Neutrophil (primary cell): Measurements from ENCODE around the gene UVRAG.
A peak's percentile ranks its signal among the peaks of the same experiment; 100 is the strongest.

ENCODE experiments used
- H3K27ac ChIP-seq: fragments of 200-600 bp; sonication (generic); 2 replicates; pipeline ENCODE4 v1.5.1; 2016; ENCODE audit warnings: mild to moderate bottlenecking, moderate library complexity
- H3K27me3 ChIP-seq: fragments of 200-600 bp; sonication (generic); 2 replicates; pipeline ENCODE4 v1.6.0; 2016; ENCODE audit warnings: mild to moderate bottlenecking
- H3K36me3 ChIP-seq: fragments of 200-600 bp; sonication (generic); 2 replicates; pipeline ENCODE4 v1.5.1; 2017
- H3K4me1 ChIP-seq, 2 experiments: fragments of 200-600 bp in 1 of 2; sonication (generic) in 1 of 2; 1 replicate in 1 of 2; 2 replicates in 1 of 2; pipeline versions ENCODE4 v1.5.1 to v1.6.1; 2013 to 2016; ENCODE audit warnings: low read depth in 1 of 2, low read length in 1 of 2, mild to moderate bottlenecking in 1 of 2, moderate library complexity in 1 of 2; ENCODE audit not compliant: control insufficient read depth in 1 of 2, insufficient read depth in 1 of 2
- H3K4me3 ChIP-seq, 2 experiments: fragments of 200-600 bp in 1 of 2; sonication (generic) in 1 of 2; 1 replicate in 1 of 2; 2 replicates in 1 of 2; pipeline ENCODE4 v1.5.1; 2013 to 2016; ENCODE audit warnings: low read depth in 1 of 2, low read length in 1 of 2, mild to moderate bottlenecking in 1 of 2, moderate library complexity in 1 of 2
- H3K9me3 ChIP-seq: fragments of 200-600 bp; sonication (generic); 2 replicates; pipeline ENCODE4 v1.5.1; 2016
- TF ChIP-seq, protein P1 (sequence below): fragments of 200-600 bp; sonication (generic); IDR thresholded peaks from 2 replicates; pipeline ENCODE4 v1.5.1; 2016; ENCODE audit warnings: antibody characterized with exemption

Gene UVRAG

DNA sequence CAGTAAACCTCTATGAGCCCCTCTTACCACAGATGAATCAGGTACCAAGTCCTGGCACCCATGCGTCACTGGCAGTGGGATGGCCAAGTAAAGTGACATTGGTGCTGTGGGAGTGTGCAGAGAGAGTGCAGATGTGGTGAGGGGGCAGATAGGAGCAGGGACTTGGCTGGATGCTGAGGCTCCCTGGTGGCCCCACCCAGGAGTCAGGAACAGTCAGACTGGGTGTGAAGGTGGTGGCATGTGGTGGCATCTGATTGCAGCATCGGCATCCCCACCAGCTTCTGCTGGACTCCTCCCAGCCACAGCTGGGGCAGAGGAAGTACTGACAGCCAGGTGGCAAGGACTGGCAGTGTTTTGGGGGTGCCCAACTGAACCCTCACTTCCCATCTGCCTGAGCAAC is 35.0 kb upstream of the UVRAG start:
- Histone ChIP-seq H3K36me3 (peaks cover 53% of the 10 kb centered on the region), H3K27ac (peak overlapping the region; percentile 99), H3K27me3 (no peaks in the 10 kb centered on the region), H3K4me1 (peaks cover 68 to 69% of the 10 kb centered on the region in 2 experiments), H3K9me3 (no peaks in the 10 kb centered on the region), H3K4me3 (peak overlapping the region in 1 of 2 experiments; percentile 16)
- TF ChIP-seq, protein P1, sequence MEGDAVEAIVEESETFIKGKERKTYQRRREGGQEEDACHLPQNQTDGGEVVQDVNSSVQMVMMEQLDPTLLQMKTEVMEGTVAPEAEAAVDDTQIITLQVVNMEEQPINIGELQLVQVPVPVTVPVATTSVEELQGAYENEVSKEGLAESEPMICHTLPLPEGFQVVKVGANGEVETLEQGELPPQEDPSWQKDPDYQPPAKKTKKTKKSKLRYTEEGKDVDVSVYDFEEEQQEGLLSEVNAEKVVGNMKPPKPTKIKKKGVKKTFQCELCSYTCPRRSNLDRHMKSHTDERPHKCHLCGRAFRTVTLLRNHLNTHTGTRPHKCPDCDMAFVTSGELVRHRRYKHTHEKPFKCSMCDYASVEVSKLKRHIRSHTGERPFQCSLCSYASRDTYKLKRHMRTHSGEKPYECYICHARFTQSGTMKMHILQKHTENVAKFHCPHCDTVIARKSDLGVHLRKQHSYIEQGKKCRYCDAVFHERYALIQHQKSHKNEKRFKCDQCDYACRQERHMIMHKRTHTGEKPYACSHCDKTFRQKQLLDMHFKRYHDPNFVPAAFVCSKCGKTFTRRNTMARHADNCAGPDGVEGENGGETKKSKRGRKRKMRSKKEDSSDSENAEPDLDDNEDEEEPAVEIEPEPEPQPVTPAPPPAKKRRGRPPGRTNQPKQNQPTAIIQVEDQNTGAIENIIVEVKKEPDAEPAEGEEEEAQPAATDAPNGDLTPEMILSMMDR, result no peak

DNA sequence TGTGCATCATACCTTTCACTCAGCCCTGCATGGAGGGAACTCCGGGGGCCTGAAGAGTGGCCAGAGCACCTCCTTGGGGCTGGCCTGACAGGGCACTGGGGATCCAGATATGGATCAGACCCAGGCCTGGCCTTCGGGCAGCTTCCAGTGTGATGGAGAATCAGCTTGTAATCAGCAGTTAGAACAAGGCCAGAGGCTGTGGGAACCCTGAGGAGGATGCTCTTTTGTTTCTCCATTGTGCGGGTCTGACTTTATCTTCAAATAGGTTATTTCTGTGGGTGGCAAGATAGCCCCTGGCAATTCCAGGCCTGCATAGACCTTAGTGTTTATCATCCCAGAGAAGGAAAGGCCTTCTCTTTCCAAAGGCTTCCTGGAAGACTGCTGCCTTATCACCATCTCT is 34.1 kb upstream of the UVRAG start:
- TF ChIP-seq, protein P1, result no peak
- no peaks in the 10 kb centered on the region for H3K27me3 ChIP-seq
- H3K36me3 ChIP-seq, result peaks cover 57% of the 10 kb centered on the region
- no peaks in the 10 kb centered on the region for H3K9me3 ChIP-seq
- peak overlapping the region; percentile 99 for H3K27ac ChIP-seq
- H3K4me3 ChIP-seq, result no peak overlapping the region
- H3K4me1 ChIP-seq, result peaks cover 61% of the 10 kb centered on the region in 2 experiments

DNA sequence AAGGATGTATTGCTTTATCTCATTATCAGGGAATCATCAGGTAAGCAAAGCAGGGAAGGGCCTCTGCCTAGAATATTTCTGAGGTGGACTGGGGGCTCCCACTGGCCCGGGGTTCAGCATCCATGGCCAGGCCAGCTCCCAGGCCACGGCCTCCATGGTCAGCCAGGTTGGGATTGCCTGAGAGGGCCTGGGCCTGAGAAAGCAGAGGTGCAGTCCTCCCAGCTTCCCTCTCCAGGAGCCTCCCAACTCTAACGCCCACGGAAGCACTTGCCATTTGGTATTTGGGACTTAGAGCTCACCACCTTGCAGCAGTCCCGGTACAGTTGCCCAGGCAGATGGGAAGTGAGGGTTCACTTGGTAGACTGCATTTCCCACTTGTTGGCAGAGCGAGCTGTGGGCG is 33.7 kb upstream of the UVRAG start:
- Histone ChIP-seq H3K9me3 (no peaks in the 10 kb centered on the region), H3K4me3 (no peak overlapping the region), H3K27me3 (no peaks in the 10 kb centered on the region), H3K36me3 (peaks cover 57% of the 10 kb centered on the region), H3K4me1 (peaks cover 56 to 57% of the 10 kb centered on the region in 2 experiments), H3K27ac (no peak overlapping the region)
- TF ChIP-seq, protein P1, result no peak

DNA sequence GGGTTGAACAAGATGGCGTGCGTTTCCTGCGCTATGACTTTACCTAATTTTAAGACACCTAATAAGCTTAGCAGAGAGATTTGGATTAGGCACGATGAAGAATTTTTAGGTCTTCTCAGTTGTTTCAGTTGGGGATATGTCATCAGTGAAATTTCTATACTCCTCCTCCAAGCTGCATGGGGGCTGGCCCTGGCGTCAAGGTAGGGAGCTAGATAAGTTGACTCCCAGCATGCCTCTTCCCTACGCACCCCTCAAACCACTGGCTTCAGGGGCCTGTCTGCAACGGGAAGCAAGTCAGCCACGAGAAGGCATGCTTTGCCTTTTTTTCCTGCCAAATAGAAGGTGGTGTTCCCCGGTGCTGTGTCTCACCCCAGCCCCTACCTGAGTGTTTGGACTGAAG is 33.2 kb upstream of the UVRAG start:
- Histone ChIP-seq H3K36me3 (peaks cover 57% of the 10 kb centered on the region), H3K27ac (no peak overlapping the region), H3K4me1 (peaks cover 51 to 52% of the 10 kb centered on the region in 2 experiments), H3K4me3 (no peak overlapping the region), H3K27me3 (no peaks in the 10 kb centered on the region), H3K9me3 (no peaks in the 10 kb centered on the region)
- TF ChIP-seq, protein P1, result no peak

DNA sequence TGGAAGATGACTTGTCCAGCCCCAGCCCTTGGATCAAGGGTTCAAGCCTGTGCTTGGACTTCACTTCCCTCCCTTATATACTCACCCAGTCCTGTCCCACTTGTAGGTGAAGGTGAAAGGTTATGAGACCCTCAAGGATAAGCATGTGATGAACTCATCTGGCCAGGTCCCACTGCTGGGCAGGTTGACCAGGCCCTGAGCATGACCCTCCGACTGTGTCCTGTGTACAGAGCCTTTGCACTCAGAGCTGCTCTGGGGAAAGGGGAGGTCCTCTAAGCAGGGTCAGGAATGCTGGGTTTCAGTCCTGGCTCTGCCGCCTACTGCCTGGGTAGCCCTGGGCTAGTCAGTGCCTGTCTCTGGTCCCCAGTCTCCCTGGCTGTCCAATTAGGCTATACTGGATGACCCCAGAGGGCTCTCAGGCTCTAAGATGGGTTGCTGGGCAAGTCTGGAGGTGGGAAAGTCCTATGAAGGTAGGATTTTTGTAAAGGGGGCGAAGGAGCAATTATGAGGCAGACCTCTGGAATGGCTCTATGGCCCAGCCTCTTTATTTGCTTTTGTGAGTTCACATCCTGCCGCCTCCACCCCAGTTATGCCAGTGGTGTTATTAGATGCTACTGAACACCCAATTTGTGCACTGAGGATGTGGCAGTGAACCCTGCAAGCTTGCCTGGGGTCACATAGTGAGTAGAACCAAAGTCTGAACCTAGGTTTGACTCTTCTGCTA is 32.3 kb upstream of the UVRAG start:
- Histone ChIP-seq H3K4me1 (peaks cover 42 to 43% of the 10 kb centered on the region in 2 experiments), H3K27me3 (no peaks in the 10 kb centered on the region), H3K9me3 (no peaks in the 10 kb centered on the region), H3K27ac (peak overlapping the region; percentile 2), H3K4me3 (no peak overlapping the region), H3K36me3 (peaks cover 64% of the 10 kb centered on the region)
- TF ChIP-seq, protein P1, result no peak
